ENCODE data around the gene PDCD4. TPM values are rescaled to one million over a fixed set of nuclear protein-coding genes. Genes with fewer than 3 reads are reported as not detected.

PDCD4 gene
- total RNA-seq, 1 experiment from 2014 or later, result 32.7 TPM

GRCh38 chr10:110910138-110910537 lies 38.4 kb downstream of the PDCD4 start (continued):
- TF ChIP-seq ARID4B (CRISPR knock-in tag; IDR thresholded peaks at IDR 0.05; ENCODE audit: borderline replicate concordance) (no peak), ZNF671 (CRISPR knock-in tag; IDR thresholded peaks at IDR 0.05) (no peak), MYBL2 (CRISPR knock-in tag; IDR thresholded peaks at IDR 0.05) (no peak), ZBTB43 (CRISPR knock-in tag; IDR thresholded peaks at IDR 0.05) (no peak), RORB (CRISPR knock-in tag; IDR thresholded peaks at IDR 0.05) (no peak), ZNF281 (CRISPR knock-in tag; IDR thresholded peaks at IDR 0.05) (no peak)

GRCh38 chr10:110912374-110912773 lies 40.6 kb downstream of the PDCD4 start:
- H3K27me3 Mint-ChIP-seq (ENCODE audit: low read depth), result no peaks in the 10 kb centered on the region
- peaks cover 23% of the 10 kb centered on the region for H3K4me1 Mint-ChIP-seq
- no peaks in the 10 kb centered on the region for H3K9me3 Mint-ChIP-seq
- ChIA-PET CTCF (no interaction called here), POLR2A (no interaction called here)
- H3K36me3 Mint-ChIP-seq, result no peaks in the 10 kb centered on the region
- no peak overlapping the region for H3K4me3 Mint-ChIP-seq
- DNase-seq (ENCODE audit: low spot score) (no peak), ATAC-seq (no peak)
- no peak overlapping the region for H3K27ac Mint-ChIP-seq
- no peak for TF ChIP-seq SOX15 (CRISPR knock-in tag; IDR thresholded peaks at IDR 0.05)
- TF ChIP-seq HMGXB4 (CRISPR knock-in tag; IDR thresholded peaks at IDR 0.05), result no peak
- TF ChIP-seq ZNF532 (CRISPR knock-in tag; IDR thresholded peaks at IDR 0.05; ENCODE audit: borderline replicate concordance), result no peak
- TF ChIP-seq ZBTB43 (CRISPR knock-in tag; IDR thresholded peaks at IDR 0.05), result no peak
- no peak for TF ChIP-seq FOXK1 (CRISPR knock-in tag; IDR thresholded peaks at IDR 0.05)
- TF ChIP-seq ERG (CRISPR knock-in tag; IDR thresholded peaks at IDR 0.05), result no peak
- no peak for TF ChIP-seq CTCF (IDR thresholded peaks at IDR 0.05)
- TF ChIP-seq ZNF219 (CRISPR knock-in tag; IDR thresholded peaks at IDR 0.05; ENCODE audit: borderline replicate concordance), result no peak
- no peak for TF ChIP-seq ATF3 (CRISPR knock-in tag; conservative IDR thresholded peaks at IDR 0.05)
- no peak for TF ChIP-seq TCF7 (CRISPR knock-in tag; IDR thresholded peaks at IDR 0.05; ENCODE audit: low read depth)

Measured in WTC11 (cell line).